Transverse colon (tissue), 3 donors: ENCODE results near the gene CNKSR3.

Source experiments
- EP300 ChIP-seq: sonication (generic); formaldehyde crosslinking; IDR thresholded peaks from one replicate; pipeline ENCODE4 v1.6.1; 2017; ENCODE audit warnings: antibody characterized with exemption, low read depth
- POLR2A ChIP-seq: fragments of 450-650 bp; IDR thresholded peaks from one replicate; pipeline ENCODE4 v1.6.1; 2016; ENCODE audit warnings: antibody characterized with exemption, mild to moderate bottlenecking, moderate library complexity
- TF ChIP-seq, protein P1 (sequence below), 5 experiments: fragments of 200-600 bp in 3 of 5; fragments of 450-650 bp in 2 of 5; sonication (generic) in 3 of 5; IDR thresholded peaks; 1 replicate in 2 of 5; 2 replicates in 3 of 5; pipeline ENCODE4 v1.5.1; 2016 to 2017; ENCODE audit warnings: antibody characterized with exemption in 5 of 5, inconsistent platforms in 3 of 5, mild to moderate bottlenecking in 2 of 5, moderate library complexity in 1 of 5

DNA sequence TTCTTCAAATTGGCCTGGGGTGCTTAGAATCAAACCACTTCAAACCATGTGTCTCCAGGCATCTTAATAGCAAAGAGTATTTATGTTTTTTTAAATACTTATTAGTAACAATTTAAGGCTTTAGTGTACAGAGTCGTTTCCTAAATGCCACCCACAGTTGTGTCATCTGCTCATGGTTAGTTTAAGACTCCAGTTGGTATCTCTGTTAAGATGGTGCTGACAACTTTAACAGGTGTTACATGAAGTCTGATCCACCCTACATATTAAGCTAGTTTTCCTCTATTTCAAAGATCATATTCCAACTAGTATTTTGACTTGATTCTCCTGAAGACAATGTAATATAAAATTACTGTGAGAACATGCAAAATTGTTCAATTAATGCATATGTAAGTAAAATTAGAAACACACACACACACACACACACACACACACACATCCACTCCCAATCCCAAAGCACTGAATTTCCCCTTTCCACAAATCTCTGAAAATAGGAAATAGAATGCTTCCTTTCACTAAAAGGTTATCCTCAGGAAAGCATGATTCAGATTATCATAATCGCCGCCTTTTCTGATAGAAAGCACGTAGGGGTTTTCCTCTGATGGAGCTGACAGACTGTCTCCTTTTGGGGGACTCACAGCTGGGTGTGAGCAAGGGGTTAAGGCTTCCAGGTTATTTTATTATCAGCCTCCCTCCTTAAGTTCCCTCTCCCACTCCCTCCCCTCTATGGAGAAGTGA lies 10.5 kb downstream of the CNKSR3 start:
- no peak for TF ChIP-seq POLR2A
- TF ChIP-seq, protein P1, sequence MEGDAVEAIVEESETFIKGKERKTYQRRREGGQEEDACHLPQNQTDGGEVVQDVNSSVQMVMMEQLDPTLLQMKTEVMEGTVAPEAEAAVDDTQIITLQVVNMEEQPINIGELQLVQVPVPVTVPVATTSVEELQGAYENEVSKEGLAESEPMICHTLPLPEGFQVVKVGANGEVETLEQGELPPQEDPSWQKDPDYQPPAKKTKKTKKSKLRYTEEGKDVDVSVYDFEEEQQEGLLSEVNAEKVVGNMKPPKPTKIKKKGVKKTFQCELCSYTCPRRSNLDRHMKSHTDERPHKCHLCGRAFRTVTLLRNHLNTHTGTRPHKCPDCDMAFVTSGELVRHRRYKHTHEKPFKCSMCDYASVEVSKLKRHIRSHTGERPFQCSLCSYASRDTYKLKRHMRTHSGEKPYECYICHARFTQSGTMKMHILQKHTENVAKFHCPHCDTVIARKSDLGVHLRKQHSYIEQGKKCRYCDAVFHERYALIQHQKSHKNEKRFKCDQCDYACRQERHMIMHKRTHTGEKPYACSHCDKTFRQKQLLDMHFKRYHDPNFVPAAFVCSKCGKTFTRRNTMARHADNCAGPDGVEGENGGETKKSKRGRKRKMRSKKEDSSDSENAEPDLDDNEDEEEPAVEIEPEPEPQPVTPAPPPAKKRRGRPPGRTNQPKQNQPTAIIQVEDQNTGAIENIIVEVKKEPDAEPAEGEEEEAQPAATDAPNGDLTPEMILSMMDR (IDR thresholded peaks at IDR 0.05): no peak
- no peak for TF ChIP-seq EP300
